IPS DF 6.9 (cell line): ENCODE measurements around the gene FAM53C.
"Not testable (repeated sequence)": the region's sequence is repeated elsewhere in the genome, so short reads cannot be mapped to it uniquely, and the experiment has no call there.

Source experiments
- DNase-seq: peaks from one replicate; pipeline ENCODE4 v3.0.0-alpha.2; 2013; ENCODE audit warnings: low read depth, low spot score
- H3K27ac ChIP-seq: one replicate; pipeline ENCODE4 v1.5.1; 2013; ENCODE audit warnings: low read length, control low read depth
- H3K27me3 ChIP-seq: 2 replicates; pipeline ENCODE4 v1.6.1; 2013; ENCODE audit warnings: mild to moderate bottlenecking, low read length; ENCODE audit not compliant: control insufficient read depth, insufficient read depth
- H3K36me3 ChIP-seq: 2 replicates; pipeline ENCODE4 v1.6.1; 2013; ENCODE audit warnings: low read length; ENCODE audit not compliant: control insufficient read depth, insufficient read depth
- H3K4me1 ChIP-seq: 2 replicates; pipeline ENCODE4 v1.6.1; 2013; ENCODE audit warnings: low read length; ENCODE audit not compliant: control insufficient read depth, insufficient read depth
- H3K4me3 ChIP-seq: 2 replicates; pipeline ENCODE4 v1.5.1; 2013; ENCODE audit warnings: mild to moderate bottlenecking, low read length
- H3K9me3 ChIP-seq: 2 replicates; pipeline ENCODE4 v1.6.1; 2013; ENCODE audit warnings: low read length, inconsistent platforms; ENCODE audit not compliant: control insufficient read depth, insufficient read depth
- WGBS: extraction: QIAGEN DNeasy Blood & Tissue Kit; methylation state at CpG from one replicate; pipeline ENCODE4 v1.1.7; 2013; ENCODE audit warnings: mixed read lengths, missing lambda C conversion rate; ENCODE audit not compliant: insufficient read length, insufficient coverage; 5-methylcytosine and 5-hydroxymethylcytosine counted together

The FAM53C gene

GRCh38 chr5:138389911-138390310 is 51.8 kb downstream of the FAM53C start:
- H3K4me1 ChIP-seq, H3K9me3 ChIP-seq, H3K36me3 ChIP-seq, H3K27me3 ChIP-seq, H3K27ac ChIP-seq, H3K4me3 ChIP-seq, DNase-seq: not testable (repeated sequence)
- WGBS = no CpG with 5 or more reads among the region's 10 CpGs

- Histone ChIP-seq H3K27ac (no peak overlapping the region), H3K4me3 (no peak overlapping the region), H3K36me3 (peaks cover 2% of the 10 kb centered on the region; the same call in 1 of the 2 replicates), H3K9me3 (no peaks in the 10 kb centered on the region), H3K27me3 (no peaks in the 10 kb centered on the region), H3K4me1 (no peaks in the 10 kb centered on the region)
- WGBS = no CpG with 5 or more reads among the region's 9 CpGs
- DNase-seq = no peak
These were observed 53.9 kb downstream of the FAM53C start for GRCh38 chr5:138391859-138392386.
